HG03439 (cell line): ENCODE results near the gene ATP2B1.
"Not testable (repeated sequence)": the region's sequence is repeated elsewhere in the genome, so short reads cannot be mapped to it uniquely, and the experiment has no call there.

Experiments
- ATAC-seq: cut with Tn5 transposase; IDR thresholded peaks from one replicate; pipeline ENCODE4 v1.9.1; 2021; ENCODE audit warnings: mild to moderate bottlenecking, moderate library complexity; ENCODE audit not compliant: unreplicated experiment

Gene ATP2B1

DNA sequence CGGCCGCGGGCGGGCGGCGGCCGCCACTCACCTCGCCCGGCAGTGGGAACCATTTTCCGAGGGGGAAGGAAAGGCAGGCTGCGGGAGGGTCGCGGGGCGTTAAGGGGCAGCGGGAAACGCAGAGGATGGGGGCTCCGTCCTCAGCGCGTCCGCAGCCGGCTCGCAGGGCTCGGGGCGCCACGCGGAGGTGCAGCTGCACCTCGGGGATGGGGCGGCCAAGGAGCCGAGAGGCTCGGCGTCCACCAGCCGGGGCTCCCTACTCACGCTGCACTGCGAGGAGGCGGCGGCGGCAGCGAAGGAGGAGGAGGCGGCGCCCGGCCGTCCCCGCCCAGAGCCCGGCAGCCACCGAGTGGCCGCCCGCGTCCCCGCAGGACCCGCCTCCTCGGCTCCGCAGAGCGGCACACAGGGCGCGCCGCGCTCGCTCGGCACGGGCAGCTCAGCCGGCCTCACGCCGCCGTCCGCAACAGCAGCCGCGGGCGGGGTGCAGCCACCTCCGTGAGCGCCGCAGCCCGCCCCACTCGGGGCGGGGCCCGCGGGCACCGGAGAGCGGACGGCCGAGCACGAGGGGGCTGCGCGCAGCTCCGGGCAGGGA is at the start of gene ATP2B1:
Gene ATP2B1 (minus strand): TSS at position 274 of the 592 bp plus-strand sequence. CDS start 52,952 bp downstream, outside the sequence.
- ATAC-seq, result peak; percentile 55

- ATAC-seq, result not testable (repeated sequence)
These were observed 49.3 kb upstream of the ATP2B1 start for GRCh38 chr12:89757987-89758386.

DNA sequence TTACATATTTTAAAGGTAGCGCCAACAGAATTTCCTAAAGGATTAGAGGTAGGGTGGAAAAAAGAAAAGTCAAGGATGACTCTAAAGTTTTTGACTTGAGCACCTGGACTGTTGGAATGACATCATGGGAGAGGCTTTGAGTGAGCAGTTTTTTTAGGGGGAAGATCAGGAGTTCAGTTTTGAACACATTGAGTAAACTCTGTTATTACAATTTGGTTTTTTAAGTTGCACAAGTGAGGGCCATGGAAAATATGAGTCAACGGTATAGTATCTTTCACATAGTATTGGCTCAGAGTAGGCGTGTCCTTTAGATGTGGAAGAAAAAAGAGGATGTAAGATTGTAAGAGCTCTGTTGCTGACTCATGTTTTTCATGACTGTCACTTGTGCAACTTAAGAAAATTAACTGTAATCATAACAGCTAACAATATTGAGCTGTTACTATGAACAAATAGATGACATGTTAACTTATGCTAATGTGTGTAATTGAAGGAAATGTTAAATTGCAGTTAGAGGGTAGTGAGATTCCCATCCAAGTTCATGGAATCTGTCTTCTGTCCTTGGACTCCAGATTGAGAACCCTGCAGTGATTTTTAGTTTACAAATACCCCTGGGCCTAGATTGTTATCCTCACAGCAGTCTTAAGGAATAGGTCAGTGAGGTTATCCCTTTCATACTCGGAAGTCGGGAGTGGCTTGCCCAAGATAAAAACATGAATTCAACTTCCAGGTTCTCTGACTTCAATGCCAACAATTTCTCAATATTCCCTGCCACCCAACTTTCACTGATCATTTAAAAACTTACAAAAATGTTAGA is 48.2 kb upstream of the ATP2B1 start:
- ATAC-seq, result peak; percentile 97

- ATAC-seq, result no peak
These were observed 47.6 kb upstream of the ATP2B1 start for GRCh38 chr12:89756194-89756584.

DNA sequence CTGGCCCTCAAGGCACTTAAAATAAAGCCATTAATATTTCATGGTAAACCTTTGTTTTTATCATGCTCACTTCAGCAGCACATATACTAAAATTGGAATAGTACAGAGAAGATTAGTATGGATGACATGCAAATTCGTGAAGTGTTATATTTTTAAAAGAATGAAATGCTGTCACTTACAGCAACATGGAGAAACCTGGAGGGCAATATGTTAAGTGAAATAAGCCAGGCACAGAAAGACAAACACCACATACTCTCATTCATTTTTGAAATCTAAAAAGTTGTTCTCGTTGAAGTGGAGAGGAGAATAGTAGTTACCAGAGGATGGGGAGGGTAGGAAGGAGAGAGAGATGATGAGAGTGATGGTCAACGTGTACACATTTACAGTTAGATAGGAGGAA is 45.4 kb upstream of the ATP2B1 start:
- ATAC-seq, result no peak

GRCh38 chr12:89752341-89752740 is 43.7 kb upstream of the ATP2B1 start:
- no peak for ATAC-seq

GRCh38 chr12:89750389-89751351 is 42.0 kb upstream of the ATP2B1 start:
- no peak for ATAC-seq

- no peak for ATAC-seq
These were observed 40.2 kb upstream of the ATP2B1 start for GRCh38 chr12:89748791-89749190.

DNA sequence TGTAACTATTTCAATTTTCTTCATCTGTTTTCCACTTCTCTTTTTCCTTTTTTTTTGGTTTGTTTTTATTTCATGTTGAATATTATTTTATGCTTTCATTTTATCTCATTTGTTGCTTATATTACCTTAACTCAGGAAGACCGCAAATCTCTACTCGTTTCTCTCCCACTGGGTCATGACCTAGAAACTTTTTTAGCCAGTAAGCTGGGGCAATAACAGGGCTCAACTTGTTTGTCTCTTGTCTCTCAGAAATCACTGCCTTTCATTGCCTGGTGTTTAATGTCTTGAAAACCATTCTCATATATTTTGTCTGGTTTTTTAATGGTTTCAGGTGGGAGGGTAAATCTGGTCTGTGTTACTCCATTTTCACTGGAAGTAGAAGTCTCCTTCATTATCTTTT is 36.6 kb upstream of the ATP2B1 start:
- ATAC-seq, result no peak

DNA sequence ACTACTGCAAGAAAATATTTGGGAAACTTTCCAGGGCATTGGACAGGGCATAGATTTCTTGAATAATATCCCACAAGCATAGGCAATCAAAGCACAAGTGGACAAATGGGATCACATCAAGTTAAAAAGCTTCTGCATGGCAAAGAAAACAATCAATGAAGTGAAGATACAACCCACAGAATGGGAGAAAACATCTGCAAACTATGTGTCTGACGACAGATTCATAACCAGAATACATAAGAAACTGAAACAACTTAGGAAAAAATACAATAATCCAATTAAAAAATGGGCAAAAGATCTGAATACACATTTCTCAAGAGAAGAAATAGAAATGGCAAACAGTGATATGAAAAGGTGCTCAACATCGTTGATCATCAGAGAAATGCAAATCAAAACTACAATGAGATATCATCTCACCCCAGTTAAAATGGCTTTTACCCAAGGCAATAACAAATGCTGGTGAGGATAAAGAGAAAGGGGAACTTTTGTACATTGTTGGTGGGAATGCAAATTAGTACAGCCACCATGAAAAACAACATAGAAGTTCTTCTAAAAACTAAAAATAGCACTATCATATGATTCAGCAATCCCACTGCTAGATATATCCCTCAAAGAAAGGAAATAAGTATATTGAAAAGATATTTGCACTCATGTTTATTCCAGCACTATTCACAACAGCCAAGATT is 33.8 kb upstream of the ATP2B1 start:
- ATAC-seq, result no peak

DNA sequence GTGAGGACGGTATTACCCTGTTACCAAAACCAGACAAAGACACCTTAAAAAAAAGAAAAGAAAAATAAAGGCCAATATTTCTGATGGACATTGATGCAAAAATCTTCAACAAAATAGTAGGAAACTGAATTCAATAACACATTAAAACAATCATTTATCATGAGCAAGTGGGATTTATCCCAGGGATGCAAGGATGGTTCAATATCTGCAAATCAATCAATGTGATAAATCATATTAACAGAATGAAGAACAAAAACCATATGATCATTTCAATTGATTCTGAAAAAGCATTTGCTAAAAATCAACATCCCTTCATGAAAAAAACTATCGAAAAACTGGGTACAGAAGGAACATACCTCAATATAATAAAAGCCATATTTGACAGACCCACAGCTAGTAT is 32.3 kb upstream of the ATP2B1 start:
- ATAC-seq, result no peak

DNA sequence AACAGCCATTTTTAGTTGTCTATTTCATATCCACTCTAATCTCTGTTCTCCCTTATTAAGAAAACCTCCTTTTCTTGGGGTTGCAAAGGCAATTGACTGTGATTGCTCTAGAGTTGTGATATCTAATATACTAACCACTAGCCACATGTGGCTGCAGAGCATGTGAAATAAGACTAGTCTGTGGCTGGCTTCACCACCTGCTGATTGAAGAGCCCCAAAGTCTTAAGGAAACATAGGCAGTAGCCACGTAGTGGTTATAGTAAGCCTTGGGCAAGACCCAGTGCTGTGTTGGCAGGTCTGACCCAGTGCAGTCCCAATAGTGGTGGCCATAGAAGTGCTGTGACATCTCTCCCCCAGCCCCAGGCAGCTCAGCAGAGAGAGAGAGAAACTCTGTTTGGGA is 28.4 kb upstream of the ATP2B1 start:
- no peak for ATAC-seq

- no peak for ATAC-seq
These were observed 25.1 kb upstream of the ATP2B1 start for GRCh38 chr12:89733579-89734201.

DNA sequence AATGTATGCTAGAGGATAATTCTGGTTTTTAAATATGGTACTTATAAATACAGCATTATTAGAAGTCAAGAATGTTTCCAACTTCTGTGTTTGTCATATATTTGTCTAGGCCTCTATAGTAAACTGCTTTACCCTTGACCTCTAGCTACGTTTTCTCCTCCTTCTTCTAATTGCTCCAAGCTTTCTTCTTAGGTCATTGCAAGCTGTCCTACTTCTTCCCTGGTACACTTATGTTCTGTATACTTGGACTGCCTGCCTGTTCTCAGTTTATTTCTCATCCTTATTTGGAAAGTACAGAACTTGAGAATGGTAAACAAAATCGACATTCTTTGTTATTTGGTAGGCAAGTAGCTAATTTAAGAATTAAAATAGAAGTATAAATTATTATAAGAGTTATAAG is 23.9 kb upstream of the ATP2B1 start:
- no peak for ATAC-seq

- no peak for ATAC-seq
These were observed 23.0 kb upstream of the ATP2B1 start for GRCh38 chr12:89731614-89732013.

- ATAC-seq, result no peak
These were observed 22.5 kb upstream of the ATP2B1 start for GRCh38 chr12:89731089-89731488.

DNA sequence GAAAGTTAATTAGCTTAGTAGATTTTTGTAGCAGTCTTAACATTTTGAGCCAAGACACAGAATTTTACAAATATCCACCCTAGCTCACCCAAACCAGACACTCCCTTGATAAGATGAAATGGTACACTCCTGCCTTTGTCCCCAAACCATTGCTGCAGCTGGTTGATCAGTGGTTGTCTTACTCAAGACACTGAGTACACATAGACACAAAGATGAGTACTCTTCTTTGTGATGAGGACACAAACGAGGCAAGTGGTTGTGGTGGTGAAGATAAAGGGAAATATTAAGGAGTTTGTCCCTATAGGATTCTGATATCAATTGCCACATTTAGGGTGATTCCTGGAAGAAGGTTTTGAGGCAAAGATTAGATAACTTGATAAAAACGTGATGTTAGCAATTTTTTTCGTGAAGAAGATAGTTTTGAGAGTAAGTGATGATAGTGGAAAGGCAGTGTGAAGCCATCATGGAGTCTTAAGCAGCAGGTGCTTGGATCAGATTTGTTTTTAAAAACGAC is 21.4 kb upstream of the ATP2B1 start:
- ATAC-seq, result no peak

GRCh38 chr12:89723276-89723675 is 14.6 kb upstream of the ATP2B1 start:
- no peak for ATAC-seq

- peak; percentile 94 for ATAC-seq
These were observed 12.8 kb upstream of the ATP2B1 start for GRCh38 chr12:89721291-89721987.
